AG09309 (cell line): Measurements from ENCODE around the gene MX2.

Experiments used
- DNase-seq: peaks from one replicate; pipeline ENCODE4 v3.0.0-alpha.2; 2010; ENCODE audit warnings: low read depth
- H3K4me3 ChIP-seq: 2 replicates; pipeline ENCODE4 v1.5.1; 2011; ENCODE audit warnings: mild to moderate bottlenecking, low read depth, low read length, moderate library complexity; ENCODE audit not compliant: control insufficient read depth
- TF ChIP-seq, protein P1 (sequence below): IDR thresholded peaks from 2 replicates; pipeline ENCODE4 v1.5.1; 2011; ENCODE audit warnings: mild to moderate bottlenecking, low read depth, low read length, inconsistent platforms; ENCODE audit not compliant: insufficient read depth, control insufficient read depth; ENCODE audit errors: missing control alignments

The MX2 gene

DNA sequence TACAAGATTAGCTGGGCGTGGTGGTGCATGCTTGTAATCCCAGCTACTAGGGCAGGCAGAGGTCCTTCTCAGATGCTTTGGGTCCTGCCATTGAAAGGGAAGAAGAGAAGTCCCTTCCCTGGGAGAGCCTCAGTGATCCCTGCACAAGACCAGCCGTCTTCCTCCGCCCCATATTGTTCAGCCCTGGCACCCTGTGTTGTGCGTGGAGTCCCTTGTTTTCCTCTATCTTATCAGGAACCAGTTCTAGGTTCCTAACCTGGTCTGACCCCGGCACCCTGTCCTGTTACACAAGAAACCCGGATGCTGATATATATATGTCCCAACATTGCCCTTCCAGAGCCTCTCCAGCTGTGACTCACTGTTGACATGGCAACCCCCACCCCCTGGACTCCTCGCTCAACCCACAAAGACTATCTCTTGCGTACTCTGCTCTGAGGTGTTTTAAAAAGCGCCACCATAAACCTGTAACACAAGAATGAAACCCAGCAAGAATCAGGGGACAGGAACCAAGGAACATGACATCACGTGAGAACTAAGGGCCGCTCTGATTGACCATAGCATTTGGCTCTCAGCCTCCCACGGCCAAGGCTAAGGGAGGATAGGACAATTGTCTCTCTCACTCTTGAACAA lies 4.8 kb downstream of the MX2 start:
- peak; percentile 63 for DNase-seq
- H3K4me3 ChIP-seq: no peak overlapping the region

DNA sequence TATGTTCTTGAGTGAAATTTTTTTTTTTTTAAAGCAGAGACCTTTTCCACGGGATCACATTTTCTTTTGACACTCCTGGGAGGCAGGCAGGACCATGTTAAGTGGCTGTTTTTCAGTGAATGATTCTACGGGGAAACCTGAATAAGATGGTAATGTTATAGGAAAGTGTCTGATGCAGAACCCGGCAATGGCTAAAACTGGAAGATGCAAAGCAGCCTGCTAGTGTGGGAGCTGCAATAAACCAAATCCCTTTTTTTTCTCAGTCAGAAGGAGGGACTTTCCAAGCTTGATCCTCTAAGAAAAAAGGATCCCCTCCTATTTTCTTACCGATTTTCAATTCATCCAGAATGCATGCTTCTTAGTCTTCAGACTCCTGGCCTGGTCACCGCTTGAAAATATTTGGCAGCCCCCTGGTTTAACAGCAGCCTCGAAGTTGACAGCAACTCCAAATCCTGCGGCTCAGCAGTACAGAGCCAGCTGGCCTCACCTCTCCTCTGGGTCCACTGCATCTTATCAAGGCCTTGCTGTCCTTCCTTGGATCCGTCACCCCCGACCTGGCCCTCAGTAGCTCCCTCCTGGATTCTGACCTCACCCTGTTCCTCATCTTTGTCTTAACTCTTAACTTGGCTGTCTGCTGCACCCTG lies 5.6 kb downstream of the MX2 start:
- DNase-seq: no peak
- no peak overlapping the region for H3K4me3 ChIP-seq
- TF ChIP-seq, protein P1, sequence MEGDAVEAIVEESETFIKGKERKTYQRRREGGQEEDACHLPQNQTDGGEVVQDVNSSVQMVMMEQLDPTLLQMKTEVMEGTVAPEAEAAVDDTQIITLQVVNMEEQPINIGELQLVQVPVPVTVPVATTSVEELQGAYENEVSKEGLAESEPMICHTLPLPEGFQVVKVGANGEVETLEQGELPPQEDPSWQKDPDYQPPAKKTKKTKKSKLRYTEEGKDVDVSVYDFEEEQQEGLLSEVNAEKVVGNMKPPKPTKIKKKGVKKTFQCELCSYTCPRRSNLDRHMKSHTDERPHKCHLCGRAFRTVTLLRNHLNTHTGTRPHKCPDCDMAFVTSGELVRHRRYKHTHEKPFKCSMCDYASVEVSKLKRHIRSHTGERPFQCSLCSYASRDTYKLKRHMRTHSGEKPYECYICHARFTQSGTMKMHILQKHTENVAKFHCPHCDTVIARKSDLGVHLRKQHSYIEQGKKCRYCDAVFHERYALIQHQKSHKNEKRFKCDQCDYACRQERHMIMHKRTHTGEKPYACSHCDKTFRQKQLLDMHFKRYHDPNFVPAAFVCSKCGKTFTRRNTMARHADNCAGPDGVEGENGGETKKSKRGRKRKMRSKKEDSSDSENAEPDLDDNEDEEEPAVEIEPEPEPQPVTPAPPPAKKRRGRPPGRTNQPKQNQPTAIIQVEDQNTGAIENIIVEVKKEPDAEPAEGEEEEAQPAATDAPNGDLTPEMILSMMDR: no peak

More for the DNA sequence above, 4.8 kb downstream of the MX2 start:
- TF ChIP-seq, protein P1: no peak

DNA sequence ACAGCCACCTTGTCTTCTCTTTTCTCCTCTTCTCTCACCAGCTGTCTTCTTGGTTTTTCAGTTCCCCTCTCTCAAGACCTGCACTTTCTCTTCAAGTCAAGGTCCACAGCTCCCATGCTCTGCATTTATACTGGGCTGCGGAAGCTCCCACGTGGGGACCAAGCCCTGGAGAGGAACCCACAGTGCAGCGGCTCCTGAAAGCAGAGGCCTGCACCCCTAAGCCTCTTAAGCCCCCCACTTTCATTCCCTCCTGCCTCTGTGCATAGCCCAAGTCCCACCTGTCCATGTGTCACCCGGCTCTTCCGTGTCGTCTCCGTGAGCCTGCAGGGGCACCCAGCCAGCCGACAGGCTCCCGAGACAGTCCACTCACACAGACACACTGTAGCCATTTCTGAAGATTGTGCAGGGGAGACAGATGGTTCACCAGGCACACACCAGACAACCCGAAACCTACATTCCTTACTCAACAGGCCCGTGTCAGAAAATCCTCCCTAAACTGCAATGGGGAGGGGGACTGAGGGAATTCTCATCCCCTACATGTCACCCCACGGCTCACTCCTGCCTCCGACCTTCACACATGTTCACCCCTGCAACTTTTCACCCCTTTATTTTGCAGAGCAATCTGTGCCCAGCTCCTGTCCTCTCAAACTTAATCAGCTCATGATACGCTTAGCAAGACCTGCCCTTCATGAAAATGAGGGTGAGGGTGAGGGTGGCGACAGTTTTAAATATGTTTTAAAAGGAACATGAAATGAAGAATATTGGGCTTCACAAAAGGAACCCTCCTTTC lies 6.3 kb downstream of the MX2 start:
- H3K4me3 ChIP-seq: no peak overlapping the region
- TF ChIP-seq, protein P1: no peak
- no peak for DNase-seq

DNA sequence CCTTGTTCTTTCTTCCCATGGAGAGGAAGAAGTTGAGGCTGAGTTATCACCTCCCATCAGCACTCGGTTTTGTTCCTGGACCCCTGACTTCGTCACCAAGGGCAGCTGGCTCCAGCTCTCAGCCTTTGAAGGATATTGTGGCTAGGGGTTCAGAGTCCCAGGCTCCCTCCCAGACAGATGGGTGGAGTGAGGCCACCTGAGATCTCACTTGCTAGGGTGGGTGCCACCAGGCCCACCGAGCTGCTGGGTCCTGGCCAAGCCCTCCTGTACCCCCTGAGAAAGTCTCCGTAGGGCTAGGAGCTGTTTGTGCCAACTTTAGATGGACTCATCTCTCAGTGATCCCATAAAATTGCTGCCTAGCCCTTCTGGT lies 6.9 kb downstream of the MX2 start:
- no peak overlapping the region for H3K4me3 ChIP-seq
- TF ChIP-seq, protein P1: no peak
- DNase-seq: no peak

DNA sequence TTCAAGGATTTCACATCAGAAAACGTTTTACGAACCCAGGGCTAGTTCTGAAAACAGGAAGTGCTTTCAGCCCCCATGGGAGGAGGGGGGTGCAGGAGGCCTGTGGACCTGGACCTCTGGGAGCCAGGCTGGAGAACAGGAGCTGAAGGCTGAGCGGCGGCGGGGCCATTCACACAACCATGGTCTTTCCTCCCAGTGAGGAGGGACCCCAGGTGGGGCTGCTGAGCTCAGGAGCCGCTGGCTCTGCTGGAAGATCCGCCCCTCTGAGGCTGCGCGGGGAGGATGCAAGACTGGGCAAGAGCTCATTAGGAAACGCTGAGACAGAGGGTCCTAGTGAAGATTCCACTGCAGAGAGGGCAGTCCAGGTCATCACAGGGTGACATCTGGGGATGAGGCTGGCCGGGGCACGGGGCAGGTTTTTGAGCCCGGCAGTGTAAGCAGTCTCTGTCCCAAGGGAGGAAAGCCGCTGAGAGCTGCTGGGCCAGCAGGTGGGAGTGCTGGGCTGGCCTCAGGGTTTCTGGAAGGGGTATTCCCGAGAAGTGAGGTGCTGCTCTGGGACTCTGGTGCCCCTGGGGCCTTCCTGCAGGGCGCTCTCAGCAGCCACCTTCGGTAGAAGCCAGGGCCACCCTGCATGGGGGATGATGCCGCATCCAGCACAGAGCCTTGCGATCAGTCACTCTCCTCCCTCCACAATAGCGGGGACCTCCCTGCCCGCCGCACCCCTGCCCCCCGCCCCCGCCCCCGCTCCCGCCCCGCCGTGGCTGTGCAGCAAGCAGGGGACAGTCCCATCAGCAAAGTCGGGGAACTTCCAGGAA lies 7.5 kb downstream of the MX2 start:
- H3K4me3 ChIP-seq: no peak overlapping the region
- TF ChIP-seq, protein P1: no peak
- DNase-seq: no peak
